Loucy (cell line): ENCODE measurements around the gene SEMA4C.

Experiments
- CTCF ChIP-seq: fragments of 200-600 bp; sonication (generic); conservative IDR thresholded peaks from 2 replicates; pipeline ENCODE4 v1.5.1; 2014; ENCODE audit warnings: mild to moderate bottlenecking, antibody characterized with exemption, low read length
- EZH2phosphoT487 ChIP-seq: fragments of 200-600 bp; IDR thresholded peaks from 2 replicates; pipeline ENCODE4 v1.6.1; 2018; ENCODE audit warnings: antibody characterized with exemption, mild to moderate bottlenecking, moderate library complexity, borderline replicate concordance

GRCh38 chr2:96897491-96898134, 27.7 kb upstream of the SEMA4C start:
- TF ChIP-seq CTCF (no peak), EZH2phosphoT487 (no peak)
